ENCODE data around the gene MLX. TPM values are rescaled to one million over a fixed set of nuclear protein-coding genes. Genes with fewer than 3 reads are reported as not detected.
"Not testable (repeated sequence)": the region's sequence is repeated elsewhere in the genome, so short reads cannot be mapped to it uniquely, and the experiment has no call there.

The MLX gene
- total and polyA plus RNA-seq, 2 of the 8 experiments (the other 6 are each of a cell fraction or from before 2014, with no cell fraction given), result 27.0 to 27.5 TPM

- H3K18ac ChIP-seq (ENCODE audit: extremely low read depth, low read length); H4K5ac ChIP-seq (ENCODE audit: insufficient read length, low read depth, low read length); H2AFZ ChIP-seq (ENCODE audit: low read length); H3K27me3 ChIP-seq (replicated peaks in 1 of 4; ENCODE audit: control insufficient read depth in 3 of 4, extremely low read depth in 1 of 4, insufficient read depth in 3 of 4, low read length in 3 of 4); H2AK5ac ChIP-seq (ENCODE audit: low read depth, low read length); H3K4me3 ChIP-seq (ENCODE audit: extremely low read depth in 1 of 4, insufficient read depth in 2 of 4, low read depth in 3 of 4, low read length in 4 of 4); H3K79me2 ChIP-seq (ENCODE audit: control insufficient read depth in 1 of 2, insufficient read depth in 2 of 2, low read length in 2 of 2); H2BK12ac ChIP-seq (ENCODE audit: low read depth, low read length); H3K4ac ChIP-seq (replicated peaks; ENCODE audit: insufficient read length, low read depth, low read length); H2BK120ac ChIP-seq (replicated peaks; ENCODE audit: low read depth, low read length); H3K9ac ChIP-seq (replicated peaks in 1 of 4; ENCODE audit: extremely low read depth in 1 of 4, low read depth in 3 of 4, low read length in 3 of 4); H3K4me2 ChIP-seq (ENCODE audit: insufficient read depth in 1 of 2, low read depth in 2 of 2, low read length in 2 of 2); H3K4me1 ChIP-seq (replicated peaks in 1 of 4; ENCODE audit: control insufficient read depth in 3 of 4, insufficient read depth in 4 of 4, low read length in 3 of 4); H4K8ac ChIP-seq (ENCODE audit: extremely low read depth, insufficient read depth, low read length); H2BK5ac ChIP-seq (ENCODE audit: low read depth, low read length); H3K56ac ChIP-seq (replicated peaks; ENCODE audit: insufficient read length, low read depth, low read length); H4K20me1 ChIP-seq (replicated peaks in 1 of 2; ENCODE audit: control insufficient read depth in 1 of 2, insufficient read depth in 2 of 2, low read length in 2 of 2); H4K91ac ChIP-seq (replicated peaks; ENCODE audit: insufficient read length, low read length); H3K79me1 ChIP-seq (ENCODE audit: low read depth, low read length); H2BK20ac ChIP-seq (ENCODE audit: low read length); H2BK15ac ChIP-seq (ENCODE audit: low read length); CTCF ChIA-PET (ENCODE audit: partially characterized antibody); H3K27ac ChIP-seq (ENCODE audit: low read depth, low read length); H3K36me3 ChIP-seq (ENCODE audit: control insufficient read depth in 2 of 4, insufficient read depth in 4 of 4, low read length in 3 of 4); H3K9me3 ChIP-seq (ENCODE audit: insufficient read depth in 2 of 2, low read depth in 1 of 2, low read length in 1 of 2); H3K23me2 ChIP-seq (ENCODE audit: low read depth, low read length); H3K23ac ChIP-seq (ENCODE audit: insufficient read length); H3K14ac ChIP-seq (ENCODE audit: insufficient read length): not testable (repeated sequence)
- DNase-seq (ENCODE audit: low read depth in 1 of 2, low spot score in 2 of 2) (peak in 1 of 2 experiments; percentile 80), FAIRE-seq (peak; percentile 87)
- POLR2A ChIA-PET (ENCODE audit: partially characterized antibody), result interaction anchor here (0.9 kb wide), 1 partner anchor 17 kb away, joined by 3 read pairs; no protein-coding TSS in a partner anchor
- peak; percentile 4 to 37 (median 8); a peak in 2 of 4 replicates for TF ChIP-seq CTCF (IDR thresholded peaks at IDR 0.05; ENCODE audit: control extremely low read depth in 1 of 3, insufficient read depth in 1 of 3, low read depth in 1 of 3, low read length in 3 of 3)
- 42% methylated on average over 5 of the region's 5 CpGs; no CpG with 5 or more reads in 1 of the 2 experiments for WGBS, 2 experiments (ENCODE audit: extremely low coverage in 1 of 2, insufficient coverage in 1 of 2, insufficient read length in 1 of 2, insufficient replicate concordance in 2 of 2, low coverage in 1 of 2, low lambda C conversion rate in 2 of 2, missing lambda C conversion rate in 1 of 2)
Measured at GRCh38 chr17:42555961-42556617, 10.8 kb upstream of the MLX start.
